Measurements from ENCODE around the gene SCUBE1. TPM values are rescaled to one million over a fixed set of nuclear protein-coding genes. Genes with fewer than 3 reads are reported as not detected.
A peak's percentile ranks its signal among the peaks of the same experiment; 100 is the strongest.

The SCUBE1 gene
- total and polyA plus RNA-seq, 9 donors, result 5.5 to 202 (median 49.0) TPM

DNA sequence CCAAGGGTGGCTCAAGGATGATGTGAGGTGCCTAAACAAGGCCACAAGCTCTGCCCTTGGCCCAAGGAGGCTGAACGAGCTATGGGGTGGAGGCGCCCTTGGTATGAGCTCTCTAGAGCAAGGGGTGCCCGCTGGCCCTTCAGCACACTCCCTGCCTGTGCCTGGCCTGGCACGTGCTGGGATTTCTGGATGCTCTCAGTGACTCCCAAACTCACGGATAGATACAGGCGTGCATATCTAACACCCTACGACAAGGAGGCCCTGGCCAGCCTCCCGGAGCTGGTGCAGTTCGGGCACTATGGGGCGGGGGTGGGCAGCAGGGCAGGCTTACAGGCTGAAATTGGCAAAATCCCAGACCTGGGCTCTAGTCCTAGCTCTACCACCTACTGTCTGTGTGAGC lies 30.6 kb downstream of the SCUBE1 start:
- TF ChIP-seq POLR2A (IDR thresholded peaks at IDR 0.05), result no peak
- TF ChIP-seq, protein P1, sequence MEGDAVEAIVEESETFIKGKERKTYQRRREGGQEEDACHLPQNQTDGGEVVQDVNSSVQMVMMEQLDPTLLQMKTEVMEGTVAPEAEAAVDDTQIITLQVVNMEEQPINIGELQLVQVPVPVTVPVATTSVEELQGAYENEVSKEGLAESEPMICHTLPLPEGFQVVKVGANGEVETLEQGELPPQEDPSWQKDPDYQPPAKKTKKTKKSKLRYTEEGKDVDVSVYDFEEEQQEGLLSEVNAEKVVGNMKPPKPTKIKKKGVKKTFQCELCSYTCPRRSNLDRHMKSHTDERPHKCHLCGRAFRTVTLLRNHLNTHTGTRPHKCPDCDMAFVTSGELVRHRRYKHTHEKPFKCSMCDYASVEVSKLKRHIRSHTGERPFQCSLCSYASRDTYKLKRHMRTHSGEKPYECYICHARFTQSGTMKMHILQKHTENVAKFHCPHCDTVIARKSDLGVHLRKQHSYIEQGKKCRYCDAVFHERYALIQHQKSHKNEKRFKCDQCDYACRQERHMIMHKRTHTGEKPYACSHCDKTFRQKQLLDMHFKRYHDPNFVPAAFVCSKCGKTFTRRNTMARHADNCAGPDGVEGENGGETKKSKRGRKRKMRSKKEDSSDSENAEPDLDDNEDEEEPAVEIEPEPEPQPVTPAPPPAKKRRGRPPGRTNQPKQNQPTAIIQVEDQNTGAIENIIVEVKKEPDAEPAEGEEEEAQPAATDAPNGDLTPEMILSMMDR (IDR thresholded peaks at IDR 0.05), result no peak
- no peak for TF ChIP-seq EP300 (IDR thresholded peaks at IDR 0.05)
- Histone ChIP-seq H3K9me3 (no peaks in the 10 kb centered on the region), H3K27me3 (no peaks in the 10 kb centered on the region), H3K27ac (no peak overlapping the region), H3K36me3 (no peaks in the 10 kb centered on the region), H3K4me3 (no peak overlapping the region), H3K4me1 (ENCODE audit: insufficient read depth) (peaks cover 11% of the 10 kb centered on the region)
- WGBS, 3 donors, result 87 to 93% (median 90%) methylated on average over 10 of the region's 10 CpGs
- intact Hi-C loops (cut with DNase I), result no loop called here
- DNase-seq, result no peak

DNA sequence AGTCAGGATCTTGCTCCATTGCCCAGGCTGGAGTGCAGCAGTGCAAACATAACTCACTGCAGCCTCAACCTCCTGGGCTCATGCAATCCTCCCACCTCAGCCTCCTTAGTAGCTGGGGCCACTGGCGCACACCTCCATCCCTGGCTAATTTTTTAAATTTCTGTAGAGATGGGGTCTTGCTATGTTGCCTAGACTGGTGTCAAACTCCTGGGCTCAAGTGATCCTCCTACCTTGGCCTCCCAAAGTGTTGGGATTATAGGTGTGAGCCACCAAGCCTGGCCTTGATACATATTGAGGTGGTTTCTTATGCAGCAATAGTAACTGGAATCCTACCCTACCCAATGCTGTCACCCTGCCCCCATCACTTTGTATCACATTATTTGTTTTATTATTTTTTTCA lies 32.4 kb downstream of the SCUBE1 start:
- Histone ChIP-seq H3K36me3 (no peaks in the 10 kb centered on the region), H3K4me3 (no peak overlapping the region), H3K27ac (no peak overlapping the region), H3K4me1 (ENCODE audit: insufficient read depth) (peaks cover 24% of the 10 kb centered on the region), H3K27me3 (no peaks in the 10 kb centered on the region), H3K9me3 (no peaks in the 10 kb centered on the region)
- WGBS, 3 donors, result 99 to 100% (median 100%) methylated on average over 1 of the region's 1 CpG
- intact Hi-C loops (cut with DNase I), result no loop called here
- TF ChIP-seq POLR2A (IDR thresholded peaks at IDR 0.05) (no peak), EP300 (IDR thresholded peaks at IDR 0.05) (no peak)
- TF ChIP-seq, protein P1 (IDR thresholded peaks at IDR 0.05), result no peak
- DNase-seq, result no peak

DNA sequence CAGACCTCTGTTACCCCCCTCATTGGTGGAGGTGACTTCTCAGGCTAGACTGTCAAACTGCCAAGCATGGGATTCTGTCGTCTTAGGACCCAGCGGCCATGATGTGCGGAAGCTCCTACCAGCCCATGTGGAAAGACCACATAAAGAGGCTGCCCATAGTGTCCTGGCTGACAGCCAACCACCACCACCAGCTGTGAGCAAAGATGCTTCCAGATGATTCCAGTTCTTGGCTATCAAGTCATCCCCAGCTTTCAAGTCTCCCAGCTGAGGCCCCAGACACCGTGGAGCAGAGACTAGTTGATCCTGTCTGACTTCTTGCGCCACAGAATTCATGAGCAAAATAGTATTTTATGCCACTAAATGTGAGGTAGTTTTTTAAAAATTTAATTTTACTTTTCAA lies 32.9 kb downstream of the SCUBE1 start:
- intact Hi-C loops (cut with DNase I), result no loop called here
- Histone ChIP-seq H3K36me3 (no peaks in the 10 kb centered on the region), H3K9me3 (no peaks in the 10 kb centered on the region), H3K4me1 (ENCODE audit: insufficient read depth) (peaks cover 27% of the 10 kb centered on the region), H3K27me3 (no peaks in the 10 kb centered on the region), H3K4me3 (no peak overlapping the region), H3K27ac (no peak overlapping the region)
- DNase-seq, result peak in 1 of 5 donors; percentile 31
- WGBS, 3 donors, result 87 to 94% (median 92%) methylated on average over 5 of the region's 5 CpGs
- TF ChIP-seq, protein P1 (IDR thresholded peaks at IDR 0.05), result no peak
- no peak for TF ChIP-seq POLR2A (IDR thresholded peaks at IDR 0.05)
- TF ChIP-seq EP300 (IDR thresholded peaks at IDR 0.05), result no peak

DNA sequence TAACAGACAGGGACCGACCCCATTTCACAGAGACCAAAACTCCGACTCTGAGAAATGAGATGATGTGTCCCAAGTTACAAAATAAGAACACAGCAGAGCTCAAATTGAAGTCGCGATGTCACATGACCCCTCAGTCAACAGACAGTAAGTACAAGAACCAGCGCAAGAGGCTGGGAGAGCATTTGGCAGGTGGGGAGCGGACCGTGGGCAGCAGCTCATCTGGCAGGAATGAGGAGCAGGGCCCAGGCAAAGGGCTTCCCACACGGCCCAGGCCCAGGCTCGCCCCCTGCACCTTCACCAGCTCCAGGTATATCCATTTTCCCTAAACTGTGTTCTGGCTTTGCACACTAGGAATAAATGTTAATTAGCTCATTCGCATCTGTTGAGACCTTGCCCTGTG lies 34.3 kb downstream of the SCUBE1 start:
- H3K4me1 ChIP-seq (ENCODE audit: insufficient read depth), result peaks cover 24% of the 10 kb centered on the region
- no peaks in the 10 kb centered on the region for H3K36me3 ChIP-seq
- no peak for TF ChIP-seq POLR2A (IDR thresholded peaks at IDR 0.05)
- TF ChIP-seq, protein P1 (IDR thresholded peaks at IDR 0.05), result no peak
- TF ChIP-seq EP300 (IDR thresholded peaks at IDR 0.05), result no peak
- no peak for DNase-seq
- WGBS, 3 donors, result 82 to 88% (median 85%) methylated on average over 10 of the region's 10 CpGs
- H3K9me3 ChIP-seq, result no peaks in the 10 kb centered on the region
- no peak overlapping the region for H3K27ac ChIP-seq
- intact Hi-C loops (cut with DNase I), result loop anchor here in 1 of 4 donors (5.0 kb wide), 1 partner anchor 33 kb away; the partner anchor contains the start of gene SCUBE1
- no peak overlapping the region for H3K4me3 ChIP-seq
- H3K27me3 ChIP-seq, result no peaks in the 10 kb centered on the region
